Natural killer cell (primary cell): ENCODE results near the gene CBR3. TPM values are rescaled to one million over a fixed set of nuclear protein-coding genes. Genes with fewer than 3 reads are reported as not detected.

Experiments
- ATAC-seq, 3 donors: fragments of 150-1000 bp in 2 of 3; fragments of 200-7000 bp in 1 of 3; cut with Tn5 transposase; 1 replicate in 1 of 3; 2 replicates in 2 of 3; pipeline ENCODE4 v1.10.0; 2021; ENCODE audit warnings: mild to moderate bottlenecking in 2 of 3, moderate library complexity in 2 of 3
- DNase-seq, 2 donors: peaks; one replicate each; pipeline versions ENCODE4 v3.0.0 to v3.0.0-alpha.2; 2013 to 2021; ENCODE audit warnings: mixed read lengths in 1 of 2
- H3K27ac ChIP-seq: one replicate; pipeline ENCODE4 v1.5.1; 2013; ENCODE audit warnings: mild to moderate bottlenecking, low read length
- H3K27me3 ChIP-seq: one replicate; pipeline ENCODE4 v1.6.1; 2013; ENCODE audit warnings: low read length; ENCODE audit not compliant: control insufficient read depth, insufficient read depth
- H3K36me3 ChIP-seq: one replicate; pipeline ENCODE4 v1.6.1; 2013; ENCODE audit warnings: low read length; ENCODE audit not compliant: control insufficient read depth, insufficient read depth
- H3K4me1 ChIP-seq: one replicate; pipeline ENCODE4 v1.6.1; 2013; ENCODE audit warnings: low read length; ENCODE audit not compliant: control insufficient read depth, insufficient read depth
- H3K4me3 ChIP-seq: one replicate; pipeline ENCODE4 v1.5.1; 2013; ENCODE audit warnings: low read length
- H3K9me3 ChIP-seq: one replicate; pipeline ENCODE4 v1.6.1; 2013; ENCODE audit warnings: low read length; ENCODE audit not compliant: control insufficient read depth, insufficient read depth
- H3K27ac Mint-ChIP-seq, 2 donors: one replicate each; pipeline ENCODE4 v1.8.0; 2022; ENCODE audit warnings: mild to moderate bottlenecking in 2 of 2, mixed read lengths in 2 of 2, moderate library complexity in 1 of 2
- H3K27me3 Mint-ChIP-seq, 2 donors: one replicate each; pipeline ENCODE4 v1.8.0; 2022; ENCODE audit warnings: low read depth in 2 of 2, mixed read lengths in 2 of 2
- H3K36me3 Mint-ChIP-seq: one replicate; pipeline ENCODE4 v1.8.0; 2022; ENCODE audit warnings: mixed read lengths
- H3K4me1 Mint-ChIP-seq, 2 donors: one replicate each; pipeline ENCODE4 v1.8.0; 2022; ENCODE audit warnings: mixed read lengths in 2 of 2
- H3K4me3 Mint-ChIP-seq: one replicate; pipeline ENCODE4 v1.8.0; 2022; ENCODE audit warnings: mild to moderate bottlenecking, moderate library complexity, mixed read lengths
- H3K9me3 Mint-ChIP-seq, 2 donors: one replicate each; pipeline ENCODE4 v1.8.0; 2022; ENCODE audit warnings: mixed read lengths in 2 of 2
- WGBS: methylation state at CpG from one replicate; pipeline ENCODE4 v1.1.7; 2013; ENCODE audit warnings: missing lambda C conversion rate; ENCODE audit not compliant: insufficient coverage; 5-methylcytosine and 5-hydroxymethylcytosine counted together
- intact Hi-C: fragments of 100-400 bp; cut with micrococcal nuclease; formaldehyde crosslinking; loops from one replicate; pipeline ENCODE4 v1.14.2; 2022
- total RNA-seq, 4 donors: library from RNA; stranded (reverse); fragments of 120-200 nt in 1 of 4; gene quantifications; one replicate each; pipeline versions ENCODE4 v1.2.3 to v1.2.4, GENCODE V29; 2013 to 2022
- TF ChIP-seq, protein P1 (sequence below): fragments of 200-600 bp; IDR thresholded peaks from one replicate; pipeline ENCODE4 v1.8.0; 2022; ENCODE audit warnings: antibody characterized with exemption

Gene CBR3
- total RNA-seq, 3 donors from 2014 or later (not counting 1 experiment from before 2014, with no cell fraction given): 0.95 to 1.5 (median 1.2) TPM

DNA sequence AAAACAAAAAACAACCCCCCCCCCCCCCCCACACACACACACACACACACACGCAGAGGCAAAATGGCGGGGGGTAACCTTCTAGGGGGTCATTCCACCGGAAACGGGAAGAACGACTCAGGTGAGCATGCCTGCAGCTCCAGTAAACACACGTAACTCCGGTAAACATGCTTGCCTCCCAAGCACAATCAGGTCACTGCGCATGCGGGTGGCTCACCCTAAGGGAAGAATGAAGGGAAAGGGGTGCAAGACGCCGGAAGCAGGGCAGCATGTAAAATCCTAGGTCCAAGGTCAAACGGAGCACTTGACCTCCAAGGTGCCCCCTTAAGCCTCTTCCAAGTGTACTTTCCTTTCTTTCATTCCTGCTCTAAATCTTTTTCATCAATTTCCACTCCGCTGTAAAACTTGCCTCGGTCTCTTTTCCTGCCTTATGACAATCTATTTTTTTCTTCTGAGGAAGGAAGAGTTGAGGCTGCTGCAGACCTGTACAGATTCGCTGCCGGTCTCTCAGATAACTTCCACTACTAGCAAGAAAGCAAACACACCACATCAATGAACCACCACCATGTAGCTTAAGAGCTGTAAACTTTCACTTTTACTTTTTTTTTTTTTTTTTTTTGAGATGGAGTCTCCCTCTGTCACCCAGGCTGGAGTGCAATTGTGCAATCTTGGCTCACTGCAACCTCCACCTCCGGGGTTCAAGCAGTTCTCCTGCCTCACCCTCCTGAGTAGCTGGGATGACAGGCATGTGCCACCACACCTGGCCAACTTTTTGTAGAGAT is 21.0 kb upstream of the CBR3 start:
- ATAC-seq: peak in 2 of 3 donors; percentile 41 to 56
- TF ChIP-seq, protein P1, sequence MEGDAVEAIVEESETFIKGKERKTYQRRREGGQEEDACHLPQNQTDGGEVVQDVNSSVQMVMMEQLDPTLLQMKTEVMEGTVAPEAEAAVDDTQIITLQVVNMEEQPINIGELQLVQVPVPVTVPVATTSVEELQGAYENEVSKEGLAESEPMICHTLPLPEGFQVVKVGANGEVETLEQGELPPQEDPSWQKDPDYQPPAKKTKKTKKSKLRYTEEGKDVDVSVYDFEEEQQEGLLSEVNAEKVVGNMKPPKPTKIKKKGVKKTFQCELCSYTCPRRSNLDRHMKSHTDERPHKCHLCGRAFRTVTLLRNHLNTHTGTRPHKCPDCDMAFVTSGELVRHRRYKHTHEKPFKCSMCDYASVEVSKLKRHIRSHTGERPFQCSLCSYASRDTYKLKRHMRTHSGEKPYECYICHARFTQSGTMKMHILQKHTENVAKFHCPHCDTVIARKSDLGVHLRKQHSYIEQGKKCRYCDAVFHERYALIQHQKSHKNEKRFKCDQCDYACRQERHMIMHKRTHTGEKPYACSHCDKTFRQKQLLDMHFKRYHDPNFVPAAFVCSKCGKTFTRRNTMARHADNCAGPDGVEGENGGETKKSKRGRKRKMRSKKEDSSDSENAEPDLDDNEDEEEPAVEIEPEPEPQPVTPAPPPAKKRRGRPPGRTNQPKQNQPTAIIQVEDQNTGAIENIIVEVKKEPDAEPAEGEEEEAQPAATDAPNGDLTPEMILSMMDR: no peak
- Mint-ChIP-seq H3K4me1 (peaks cover 18 to 20% of the 10 kb centered on the region in 2 donors), H3K36me3 (no peaks in the 10 kb centered on the region), H3K9me3 (no peaks in the 10 kb centered on the region), H3K27ac (peak overlapping the region; percentile 60 to 66), H3K27me3 (peaks cover 7 to 20% of the 10 kb centered on the region in 2 donors), H3K4me3 (peak overlapping the region; percentile 88)
- Histone ChIP-seq H3K36me3 (no peaks in the 10 kb centered on the region), H3K27ac (no peak overlapping the region), H3K4me1 (peaks cover 28% of the 10 kb centered on the region), H3K27me3 (no peaks in the 10 kb centered on the region), H3K9me3 (no peaks in the 10 kb centered on the region), H3K4me3 (peak overlapping the region; percentile 12)
- intact Hi-C loops: no loop called here
- WGBS: 49% methylated on average over 14 of the region's 17 CpGs
- DNase-seq: peak in 1 of 2 donors; percentile 87

DNA sequence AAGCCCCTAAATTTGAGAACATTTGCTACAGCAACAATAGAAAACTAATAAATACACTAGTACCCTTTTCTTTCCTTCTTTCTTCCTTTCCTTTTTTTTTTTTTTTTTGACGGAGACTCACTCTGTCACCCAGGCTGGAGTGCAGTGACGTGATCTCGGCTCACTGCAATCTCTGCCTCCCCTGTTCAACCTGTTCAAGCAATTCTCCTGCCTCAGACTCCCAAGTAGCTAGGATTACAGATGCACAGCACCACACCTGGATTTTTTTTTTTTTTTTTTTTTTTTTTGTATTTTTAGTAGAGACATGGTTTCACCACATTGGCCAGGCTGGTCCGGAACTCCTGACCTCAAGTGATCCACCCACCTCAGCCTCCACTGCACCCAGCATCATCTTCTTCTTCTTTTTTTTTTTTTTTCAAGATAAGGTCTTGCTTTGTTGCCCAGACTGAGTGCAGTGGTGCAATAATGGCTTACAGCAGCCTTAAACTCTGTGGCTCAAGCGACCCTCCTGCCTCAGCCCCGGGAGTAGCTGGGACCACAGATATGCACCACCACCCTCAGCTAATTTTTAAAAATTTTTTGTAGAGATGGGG is 19.6 kb upstream of the CBR3 start:
- intact Hi-C loops: no loop called here
- Mint-ChIP-seq H3K36me3 (no peaks in the 10 kb centered on the region), H3K4me3 (peak overlapping the region; percentile 42), H3K9me3 (no peaks in the 10 kb centered on the region), H3K4me1 (peaks cover 18 to 20% of the 10 kb centered on the region in 2 donors), H3K27ac (no peak overlapping the region), H3K27me3 (peaks cover 4 to 7% of the 10 kb centered on the region in 2 donors)
- Histone ChIP-seq H3K4me3 (no peak overlapping the region), H3K27me3 (no peaks in the 10 kb centered on the region), H3K27ac (no peak overlapping the region), H3K36me3 (no peaks in the 10 kb centered on the region), H3K9me3 (no peaks in the 10 kb centered on the region), H3K4me1 (peaks cover 28% of the 10 kb centered on the region)
- TF ChIP-seq, protein P1: no peak
- no peak for DNase-seq
- WGBS: 53% methylated on average over 5 of the region's 6 CpGs
- ATAC-seq: no peak

DNA sequence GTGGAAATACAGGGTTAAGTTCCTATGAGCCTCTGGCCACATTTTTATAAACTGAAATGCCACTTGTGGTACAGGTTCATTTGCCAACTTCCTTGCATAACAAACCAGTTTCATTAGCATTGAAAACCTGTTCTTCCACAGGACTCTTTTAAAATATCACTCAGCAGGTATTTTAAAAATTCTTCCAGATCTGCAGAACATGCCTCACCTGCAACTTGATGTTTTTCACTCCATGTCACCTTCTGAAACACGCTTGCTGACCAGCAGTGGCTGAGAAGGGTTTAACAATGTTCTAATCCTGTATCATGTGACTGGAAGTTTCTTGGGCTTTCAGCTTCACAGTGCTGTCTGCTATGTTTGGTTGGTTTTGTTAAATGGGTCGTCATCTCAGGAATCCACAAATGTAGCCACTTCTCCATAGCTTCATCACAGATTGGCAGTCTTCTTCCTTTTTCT is 17.6 kb upstream of the CBR3 start:
- no peaks in the 10 kb centered on the region for H3K36me3 Mint-ChIP-seq
- no peak overlapping the region for H3K27ac ChIP-seq
- H3K27me3 Mint-ChIP-seq: no peaks in the 10 kb centered on the region
- no peaks in the 10 kb centered on the region for H3K36me3 ChIP-seq
- peaks cover 28% of the 10 kb centered on the region for H3K4me1 ChIP-seq
- peaks cover 16 to 19% of the 10 kb centered on the region in 2 donors for H3K4me1 Mint-ChIP-seq
- H3K27ac Mint-ChIP-seq: no peak overlapping the region
- TF ChIP-seq, protein P1: no peak
- no peak for DNase-seq
- H3K4me3 ChIP-seq: no peak overlapping the region
- intact Hi-C loops: no loop called here
- no peaks in the 10 kb centered on the region for H3K9me3 Mint-ChIP-seq
- no peaks in the 10 kb centered on the region for H3K9me3 ChIP-seq
- 86% methylated on average over 2 of the region's 2 CpGs for WGBS
- no peak overlapping the region for H3K4me3 Mint-ChIP-seq
- no peak for ATAC-seq
- no peaks in the 10 kb centered on the region for H3K27me3 ChIP-seq
